K562 (cell line): Measurements from ENCODE around the gene DLGAP1. TPM values are rescaled to one million over a fixed set of nuclear protein-coding genes. Genes with fewer than 3 reads are reported as not detected.

Experiments
- AFF4 ChIP-seq: sonication (generic); formaldehyde crosslinking; IDR thresholded peaks from 2 replicates; pipeline ENCODE4 v1.8.0; 2023; ENCODE audit warnings: mild to moderate bottlenecking, missing genetic modification reagents
- ATF1 ChIP-seq, 2 experiments: fragments of 450-650 bp in 1 of 2; IDR thresholded peaks; 2 replicates each; pipeline ENCODE4 v1.6.1; 2016; ENCODE audit warnings: missing compliant biosample characterization in 1 of 2, missing genetic modification characterization in 1 of 2
- CBX8 ChIP-seq: fragments of 200-600 bp; sonication (generic); IDR thresholded peaks from 2 replicates; pipeline ENCODE4 v1.6.1; 2012; ENCODE audit warnings: borderline replicate concordance, mixed run types, low read depth, mild to moderate bottlenecking, moderate library complexity, mixed read lengths, low read length, control low read depth, inconsistent platforms; ENCODE audit not compliant: poor library complexity, severe bottlenecking; ENCODE audit errors: extremely low read depth
- DPF2 ChIP-seq: fragments of 450-650 bp; IDR thresholded peaks from 2 replicates; pipeline ENCODE4 v1.6.1; 2016
- GABPB1 ChIP-seq: sonication (generic); formaldehyde crosslinking; IDR thresholded peaks from 2 replicates; pipeline ENCODE4 v1.8.0; 2022; ENCODE audit warnings: mild to moderate bottlenecking, missing genetic modification reagents
- GATAD2B ChIP-seq: fragments of 450-650 bp; IDR thresholded peaks from 2 replicates; pipeline ENCODE4 v1.6.1; 2017; ENCODE audit warnings: mild to moderate bottlenecking, borderline replicate concordance
- GTF3C2 ChIP-seq: IDR thresholded peaks from 3 replicates; pipeline ENCODE4 v1.6.1; 2011; ENCODE audit warnings: borderline replicate concordance, mild to moderate bottlenecking, moderate library complexity; ENCODE audit not compliant: insufficient read length; ENCODE audit errors: extremely low read depth
- HEY1 ChIP-seq: fragments of 250-450 bp; sonication (Bioruptor Pico); IDR thresholded peaks from 2 replicates; pipeline ENCODE4 v1.5.0; 2020; ENCODE audit warnings: mild to moderate bottlenecking, moderate library complexity, borderline replicate concordance
- MCM7 ChIP-seq, 2 experiments: fragments of 450-650 bp; IDR thresholded peaks; 2 replicates each; pipeline ENCODE4 v1.6.1; 2016 to 2018
- MTA1 ChIP-seq: fragments of 450-650 bp; IDR thresholded peaks from 2 replicates; pipeline ENCODE4 v1.6.1; 2017; ENCODE audit warnings: borderline replicate concordance
- NR0B1 ChIP-seq: fragments of 450-650 bp; IDR thresholded peaks from one replicate; pipeline ENCODE4 v1.6.1; 2018; ENCODE audit warnings: mild to moderate bottlenecking, moderate library complexity; ENCODE audit not compliant: partially characterized antibody
- NRF1 ChIP-seq, 2 experiments: fragments of 450-650 bp; IDR thresholded peaks in 1 of 2; conservative IDR thresholded peaks in 1 of 2; 2 replicates each; pipeline ENCODE4 v1.6.1; 2014; ENCODE audit warnings: mild to moderate bottlenecking in 2 of 2
- POLR2A ChIP-seq: fragments of 450-650 bp; conservative IDR thresholded peaks from 2 replicates; pipeline ENCODE4 v1.6.1; 2016
- TAF9B ChIP-seq: fragments of 450-650 bp; IDR thresholded peaks from 2 replicates; pipeline ENCODE4 v1.6.1; 2018; ENCODE audit warnings: mild to moderate bottlenecking; ENCODE audit not compliant: partially characterized antibody
- TCF7 ChIP-seq: sonication (generic); IDR thresholded peaks from 2 replicates; pipeline ENCODE4 v1.6.1; 2016; ENCODE audit warnings: antibody characterized with exemption, borderline replicate concordance
- ZFP1 ChIP-seq: fragments of 450-650 bp; formaldehyde crosslinking; IDR thresholded peaks from 2 replicates; pipeline ENCODE4 v1.4.0; 2020; ENCODE audit warnings: mild to moderate bottlenecking, mixed read lengths
- polyA plus RNA-seq, 8 experiments: library from polyadenylated mRNA; depleted of rRNA in 4 of 8; stranded (reverse) in 5 of 8; unstranded in 3 of 8; fragments of >200 nt; fragmentation: Nextera tagmentation in 2 of 8; fragmentation: Illumina TruSeq in 1 of 8; extraction: Ambion mirVana in 2 of 8; extraction: Trizol in 1 of 8; gene quantifications; 2 replicates each; pipeline versions ENCODE4 v1.2.1 to v1.2.3, GENCODE V29; 2011 to 2014; ENCODE audit warnings: inconsistent platforms in 1 of 8, missing spikeins in 1 of 8
- total RNA-seq, 7 experiments: library from RNA; depleted of rRNA in 6 of 7; stranded (reverse); fragments of >200 nt in 6 of 7; fragmentation: Illumina TruSeq in 2 of 7; extraction: Trizol in 2 of 7; gene quantifications; 2 replicates each; pipeline versions ENCODE4 v1.2.1 to v1.2.3, GENCODE V29; 2011 to 2021; ENCODE audit warnings: low replicate concordance in 1 of 7

DLGAP1 gene
- total and polyA plus RNA-seq, 9 of the 15 experiments (the other 6 are each of a cell fraction or from before 2014, with no cell fraction given) = 0.04 to 0.22 (median 0.08) TPM

GRCh38 chr18:3458952-3459853, 995.9 kb downstream of the DLGAP1 start (continued):
- TF ChIP-seq GTF3C2 (no peak), CBX8 (no peak), TAF9B (no peak), NR0B1 (no peak), HEY1 (CRISPR knock-in tag) (no peak), AFF4 (CRISPR knock-in tag) (no peak), MTA1 (no peak), TCF7 (no peak), POLR2A (peak; percentile 54), DPF2 (no peak), ATF1 (CRISPR knock-in tag; IDR thresholded peaks at IDR 0.05) (no peak), ATF1 (tag; IDR thresholded peaks at IDR 0.05) (no peak), GABPB1 (no peak), ZFP1 (CRISPR knock-in tag) (no peak), GATAD2B (no peak), NRF1 (conservative IDR thresholded peaks at IDR 0.05 in 1 of 2, IDR thresholded peaks at IDR 0.05 in 1 of 2) (no peak), MCM7 (IDR thresholded peaks at IDR 0.05) (no peak)
